ENCODE results near the gene CRYBA4.

GRCh38 chr22:26602127-26602526 is 19.6 kb upstream of the CRYBA4 start:
- TF ChIP-seq CTCF (IDR thresholded peaks at IDR 0.05; ENCODE audit: low read depth, low read length) (no peak), EZH2phosphoT487 (IDR thresholded peaks at IDR 0.05; ENCODE audit: low read depth) (no peak)

All from OCI-LY3 (cell line).